ENCODE data around the gene ZBTB22.
A peak's percentile ranks its signal among the peaks of the same experiment; 100 is the strongest.

The ZBTB22 gene

GRCh38 chr6:33315793-33316602 is 1.5 kb downstream of the ZBTB22 start:
- DNase-seq (ENCODE audit: low read depth) = no peak
- TF ChIP-seq CTCF (IDR thresholded peaks at IDR 0.05; ENCODE audit: insufficient read depth, low read depth, low read length, missing control alignments) = no peak
- H3K4me3 ChIP-seq (ENCODE audit: low read depth, low read length) = no peak overlapping the region

- peak; percentile 67 for DNase-seq (ENCODE audit: low read depth)
- TF ChIP-seq CTCF (IDR thresholded peaks at IDR 0.05; ENCODE audit: insufficient read depth, low read depth, low read length, missing control alignments) = no peak
- peak overlapping the region; percentile 87 for H3K4me3 ChIP-seq (ENCODE audit: low read depth, low read length)
Observed at GRCh38 chr6:33314943-33315792, 2.4 kb downstream of the ZBTB22 start.

- peak; percentile 85 for DNase-seq (ENCODE audit: low read depth)
- no peak for TF ChIP-seq CTCF (IDR thresholded peaks at IDR 0.05; ENCODE audit: insufficient read depth, low read depth, low read length, missing control alignments)
- peak overlapping the region; percentile 87 for H3K4me3 ChIP-seq (ENCODE audit: low read depth, low read length)
Observed at GRCh38 chr6:33314515-33314942, 3.0 kb downstream of the ZBTB22 start.

GRCh38 chr6:33313709-33314514 is 3.6 kb downstream of the ZBTB22 start, which contains the start of gene TAPBP:
Gene TAPBP (minus strand): TSS chr6:33314078. CDS start chr6:33314041, 37 bp downstream.
- TF ChIP-seq CTCF (IDR thresholded peaks at IDR 0.05; ENCODE audit: insufficient read depth, low read depth, low read length, missing control alignments) = no peak
- peak within 1 kb of the TSS; percentile 87 for H3K4me3 ChIP-seq (ENCODE audit: low read depth, low read length)
- peak; percentile 93 for DNase-seq (ENCODE audit: low read depth)

GRCh38 chr6:33313105-33313708 is 4.3 kb downstream of the ZBTB22 start:
- peak; percentile 34 for DNase-seq (ENCODE audit: low read depth)
- TF ChIP-seq CTCF (IDR thresholded peaks at IDR 0.05; ENCODE audit: insufficient read depth, low read depth, low read length, missing control alignments) = no peak
- peak overlapping the region; percentile 87 for H3K4me3 ChIP-seq (ENCODE audit: low read depth, low read length)
